ENCODE data around the gene ASB14.

DNA sequence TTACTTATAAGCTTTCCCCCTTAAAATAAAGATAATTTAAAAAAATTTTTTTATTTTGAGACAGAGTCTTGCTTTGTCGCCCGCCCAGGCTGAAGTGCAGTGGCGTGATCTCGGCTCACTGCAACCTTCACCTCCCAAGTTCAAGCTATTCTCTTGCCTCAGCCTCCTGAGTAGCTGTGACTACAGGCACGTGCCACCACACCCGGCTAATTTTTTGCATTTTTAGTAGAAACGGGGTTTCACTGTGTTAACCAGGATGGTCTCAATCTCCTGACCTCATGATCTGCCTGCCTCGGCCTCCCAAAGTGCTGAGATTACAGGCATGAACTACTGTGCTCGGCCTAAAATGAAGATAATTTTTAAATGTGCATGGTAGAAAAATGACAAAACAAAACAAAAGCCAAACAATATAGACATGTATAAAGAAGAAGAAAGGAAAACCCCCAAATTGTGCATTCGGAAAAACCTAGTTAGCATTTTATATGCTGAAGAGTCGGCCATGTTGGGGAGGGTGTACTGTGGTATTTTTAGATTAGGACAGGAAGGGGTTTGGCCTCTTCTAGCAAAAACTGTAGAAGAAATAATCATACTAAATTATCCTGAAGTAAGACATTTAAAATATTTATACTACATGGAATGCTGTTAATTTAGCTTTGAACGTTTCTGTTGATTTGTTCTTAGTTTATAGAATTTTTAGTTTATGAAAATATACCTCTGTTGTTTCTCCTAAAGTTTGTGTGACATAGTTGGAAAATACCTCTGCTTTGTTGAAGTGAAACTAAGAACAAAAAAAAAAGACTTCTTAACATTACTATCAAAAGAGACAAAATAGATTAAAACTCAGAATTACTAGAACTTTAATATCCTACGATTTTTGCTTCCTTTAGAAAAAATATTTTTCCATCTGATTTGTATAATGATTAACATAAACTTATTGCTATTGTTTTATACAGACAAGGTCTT lies 57.6 kb downstream of the ASB14 start:
- no peak for TF ChIP-seq EZH2 (IDR thresholded peaks at IDR 0.05; ENCODE audit: low read depth)
- TF ChIP-seq, protein P1, sequence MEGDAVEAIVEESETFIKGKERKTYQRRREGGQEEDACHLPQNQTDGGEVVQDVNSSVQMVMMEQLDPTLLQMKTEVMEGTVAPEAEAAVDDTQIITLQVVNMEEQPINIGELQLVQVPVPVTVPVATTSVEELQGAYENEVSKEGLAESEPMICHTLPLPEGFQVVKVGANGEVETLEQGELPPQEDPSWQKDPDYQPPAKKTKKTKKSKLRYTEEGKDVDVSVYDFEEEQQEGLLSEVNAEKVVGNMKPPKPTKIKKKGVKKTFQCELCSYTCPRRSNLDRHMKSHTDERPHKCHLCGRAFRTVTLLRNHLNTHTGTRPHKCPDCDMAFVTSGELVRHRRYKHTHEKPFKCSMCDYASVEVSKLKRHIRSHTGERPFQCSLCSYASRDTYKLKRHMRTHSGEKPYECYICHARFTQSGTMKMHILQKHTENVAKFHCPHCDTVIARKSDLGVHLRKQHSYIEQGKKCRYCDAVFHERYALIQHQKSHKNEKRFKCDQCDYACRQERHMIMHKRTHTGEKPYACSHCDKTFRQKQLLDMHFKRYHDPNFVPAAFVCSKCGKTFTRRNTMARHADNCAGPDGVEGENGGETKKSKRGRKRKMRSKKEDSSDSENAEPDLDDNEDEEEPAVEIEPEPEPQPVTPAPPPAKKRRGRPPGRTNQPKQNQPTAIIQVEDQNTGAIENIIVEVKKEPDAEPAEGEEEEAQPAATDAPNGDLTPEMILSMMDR (conservative IDR thresholded peaks at IDR 0.05) = no peak
